ENCODE data around the gene MED12L.

GRCh38 chr3:151267066-151267465 lies 181.6 kb downstream of the MED12L start:
- TF ChIP-seq CTCF (conservative IDR thresholded peaks at IDR 0.05 in 1 of 2, IDR thresholded peaks at IDR 0.05 in 1 of 2; ENCODE audit: low read depth in 1 of 2, low read length in 2 of 2): no peak
- TF ChIP-seq EZH2 (IDR thresholded peaks at IDR 0.05; ENCODE audit: low read length, missing control alignments): no peak

Data from fibroblast of lung (primary cell).